Endometrium (tissue), 2 donors: ENCODE measurements around the gene LHFPL3.

ENCODE experiments used
- FAIRE-seq: peaks from 2 replicates; lab custom pipeline; 2012; peaks lifted over from hg19 to GRCh38; lab: Jason Lieb, UNC
- donor health status: control.
- donor health status: control.

Gene LHFPL3

GRCh38 chr7:104846731-104847130 lies 518.3 kb downstream of the LHFPL3 start:
- FAIRE-seq, result no peak

GRCh38 chr7:104848138-104848990 lies 520.0 kb downstream of the LHFPL3 start:
- no peak for FAIRE-seq

DNA sequence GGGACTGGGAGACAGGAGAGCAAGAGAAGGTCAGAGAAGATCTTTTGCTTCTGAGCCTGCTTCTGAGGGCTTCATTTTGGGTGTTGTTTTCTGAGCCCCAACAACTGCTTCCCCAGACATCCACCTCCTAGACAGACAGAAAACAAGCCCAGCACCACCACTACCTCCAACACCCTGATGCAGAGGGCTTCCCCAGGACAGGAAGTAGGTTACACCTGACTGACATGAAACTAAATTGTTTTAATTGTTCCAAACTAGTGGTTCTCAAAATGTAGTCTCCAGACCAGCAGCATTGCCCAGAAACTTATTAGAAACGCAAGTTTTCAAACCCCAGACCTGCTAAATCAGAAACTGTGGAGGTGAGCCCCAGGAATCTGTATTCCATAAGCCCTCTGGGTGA lies 522.0 kb downstream of the LHFPL3 start:
- FAIRE-seq, result no peak

- no peak for FAIRE-seq
Observed at GRCh38 chr7:104851268-104851667, 522.9 kb downstream of the LHFPL3 start.

GRCh38 chr7:104852386-104852785 lies 524.0 kb downstream of the LHFPL3 start:
- FAIRE-seq, result no peak

DNA sequence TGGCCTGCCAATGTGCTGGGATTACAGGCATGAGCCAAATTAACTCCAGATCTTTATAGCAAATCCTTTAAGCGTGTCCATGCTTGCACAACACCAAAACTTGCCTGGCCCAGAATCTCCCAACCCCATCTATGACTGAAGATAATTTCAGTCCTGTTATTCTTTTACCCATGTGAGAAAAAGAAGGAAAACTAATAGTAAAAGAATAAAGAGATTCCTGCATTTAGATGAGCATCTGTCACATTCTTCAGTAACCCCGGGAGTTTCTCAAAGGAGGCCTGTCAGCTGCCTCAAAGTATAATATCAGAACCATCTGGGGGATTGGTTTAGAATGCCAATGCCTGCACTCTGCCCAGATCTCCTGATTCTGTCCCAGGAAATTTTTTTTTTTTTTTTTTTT lies 527.5 kb downstream of the LHFPL3 start:
- no peak for FAIRE-seq

GRCh38 chr7:104857458-104858425 lies 529.3 kb downstream of the LHFPL3 start:
- no peak for FAIRE-seq

DNA sequence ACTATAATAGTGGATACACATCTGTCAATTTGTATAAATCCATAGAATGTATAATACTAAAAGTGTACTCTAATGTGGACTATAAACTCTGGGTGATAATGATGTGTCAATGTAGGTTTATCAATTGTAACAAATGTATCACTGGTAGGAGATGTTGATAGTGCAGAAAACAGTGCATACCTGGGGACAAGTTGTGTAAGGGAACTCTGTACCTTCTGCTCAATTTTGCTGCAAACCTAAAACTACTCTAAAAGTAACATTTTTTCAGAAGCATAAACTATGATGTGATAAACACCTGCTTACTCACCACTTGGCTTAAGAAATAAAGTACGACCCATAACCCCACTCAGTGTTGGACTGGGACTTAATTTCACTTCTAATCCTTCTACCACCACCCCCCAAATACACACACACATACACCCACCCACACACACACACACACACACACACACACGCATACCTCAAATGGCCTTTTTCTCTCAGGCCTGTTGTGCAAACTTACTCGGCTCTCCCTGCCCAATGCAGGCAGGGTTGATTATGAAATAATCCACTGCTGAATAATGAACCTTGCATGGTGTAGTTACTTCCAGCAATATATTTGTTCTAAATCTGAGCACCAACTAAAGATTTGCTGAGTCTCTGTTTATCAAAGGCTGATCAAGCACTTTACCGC lies 531.5 kb downstream of the LHFPL3 start:
- no peak for FAIRE-seq

- FAIRE-seq, result no peak
Observed at GRCh38 chr7:104861729-104862390, 533.5 kb downstream of the LHFPL3 start.

- FAIRE-seq, result no peak
Observed at GRCh38 chr7:104862719-104863118, 534.3 kb downstream of the LHFPL3 start.

GRCh38 chr7:104873401-104873800 lies 545.0 kb downstream of the LHFPL3 start:
- no peak for FAIRE-seq

GRCh38 chr7:104878577-104878976 lies 550.2 kb downstream of the LHFPL3 start:
- no peak for FAIRE-seq

- no peak for FAIRE-seq
Observed at GRCh38 chr7:104883248-104883717, 554.9 kb downstream of the LHFPL3 start.

DNA sequence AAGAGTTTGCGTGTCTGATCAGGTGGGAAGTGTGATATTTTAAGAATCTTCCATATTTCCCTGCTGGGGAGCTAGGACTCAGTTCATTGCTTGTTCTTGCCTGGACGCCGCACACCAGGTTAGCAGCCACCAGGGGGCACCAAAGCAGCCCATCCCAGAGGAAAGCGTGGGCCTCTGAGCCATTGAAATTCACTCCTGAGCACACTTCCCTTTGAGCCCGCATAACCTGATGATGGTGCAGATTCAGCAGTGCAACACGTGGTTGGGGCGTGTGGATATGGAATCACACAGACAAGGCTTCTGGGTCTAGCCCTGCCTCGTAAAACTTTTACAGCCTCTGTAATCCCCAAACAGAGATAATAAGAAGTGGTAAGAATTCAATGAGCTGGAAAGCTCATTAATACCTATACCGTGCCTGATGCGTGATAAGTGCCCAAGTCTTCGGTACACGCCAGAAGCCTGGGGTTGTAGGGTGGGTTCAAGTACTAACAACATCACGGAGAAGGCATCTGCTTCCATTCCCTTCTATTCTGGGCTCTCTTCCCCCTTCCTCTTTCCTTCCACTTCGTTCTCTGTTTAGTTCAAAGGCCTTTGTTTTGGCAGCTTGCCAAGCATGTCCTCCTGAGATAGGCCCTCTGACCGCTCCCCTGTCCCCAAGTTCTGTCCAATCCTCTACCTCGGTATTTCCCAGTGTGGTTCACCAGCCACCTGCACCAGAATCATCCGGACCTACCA lies 555.5 kb downstream of the LHFPL3 start:
- FAIRE-seq, result no peak

- FAIRE-seq, result no peak
Observed at GRCh38 chr7:104886651-104887050, 558.2 kb downstream of the LHFPL3 start.

GRCh38 chr7:104890216-104890615 lies 561.8 kb downstream of the LHFPL3 start:
- no peak for FAIRE-seq

DNA sequence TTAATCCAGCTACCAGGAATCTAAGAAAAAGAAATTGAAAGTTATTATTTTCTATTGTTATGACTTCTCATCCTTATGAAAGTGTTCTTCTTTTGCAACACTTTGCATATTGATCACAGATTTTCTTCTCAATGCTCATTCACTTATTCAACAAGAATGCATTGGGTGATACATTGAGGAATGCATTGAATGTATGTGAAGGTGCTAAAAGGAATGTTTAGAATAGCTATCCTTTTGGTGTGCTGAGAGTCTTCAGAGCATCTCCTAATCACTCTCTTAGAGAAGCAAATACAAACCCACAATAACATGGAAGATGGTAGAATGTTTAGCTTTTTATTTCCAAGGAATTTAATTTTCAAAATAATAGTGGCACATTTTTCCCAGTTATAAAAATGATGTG lies 563.5 kb downstream of the LHFPL3 start:
- no peak for FAIRE-seq

GRCh38 chr7:104894314-104894713 lies 565.9 kb downstream of the LHFPL3 start:
- FAIRE-seq, result no peak

DNA sequence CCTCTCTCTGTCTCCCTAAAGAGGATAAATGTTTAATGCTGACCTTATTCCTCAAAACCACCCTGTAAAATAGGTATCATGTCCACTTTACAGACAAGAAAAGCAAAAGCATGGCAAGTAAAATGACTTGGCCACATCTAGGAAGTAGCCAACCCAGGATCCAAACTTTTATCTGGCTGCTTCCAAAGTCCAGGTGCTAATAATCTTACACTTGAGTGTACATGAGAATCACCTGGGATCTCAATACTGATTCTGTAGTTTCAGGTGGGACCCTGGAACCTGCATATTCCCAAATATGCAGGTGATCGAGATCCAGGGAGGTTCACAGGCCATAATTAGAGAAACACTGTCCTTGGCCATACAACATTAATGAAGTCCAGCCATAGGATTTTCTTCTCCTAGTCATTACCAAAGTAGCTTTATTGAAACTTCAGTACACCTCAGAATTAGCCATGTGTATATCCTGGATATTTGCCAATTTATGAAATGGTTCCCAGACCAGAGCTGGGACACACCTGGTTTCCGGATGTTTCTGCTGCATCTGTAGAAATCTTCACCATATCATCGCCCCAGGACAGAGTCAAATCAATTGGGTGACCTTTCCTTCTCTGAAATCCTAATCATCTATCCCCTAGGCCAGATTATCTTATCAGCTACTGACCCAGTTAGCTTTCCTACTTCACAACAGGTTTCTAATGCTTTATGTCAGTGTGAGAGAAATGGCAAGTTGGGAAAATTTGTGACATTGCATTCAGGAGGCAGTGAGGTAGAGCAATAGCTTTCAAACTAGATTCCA lies 566.5 kb downstream of the LHFPL3 start:
- no peak for FAIRE-seq
